ENCODE results near the gene ZNF148.

DNA sequence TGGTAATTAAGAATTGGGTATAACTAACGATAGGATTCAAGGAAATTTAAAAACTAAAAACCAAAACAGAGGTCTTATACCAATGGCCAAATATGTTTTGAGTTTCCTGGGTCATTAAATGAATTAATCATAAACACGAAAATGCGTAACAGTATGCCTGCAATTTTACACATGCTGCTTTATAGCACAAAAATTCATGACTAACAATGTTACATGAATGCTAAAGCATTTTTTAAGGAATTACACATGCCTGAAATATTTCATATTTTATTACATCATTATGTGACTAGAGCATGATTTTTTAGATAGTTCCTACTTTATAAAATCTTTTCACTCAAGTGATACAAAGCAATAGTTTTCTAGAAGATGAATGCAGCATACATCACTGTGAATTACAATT lies 74.7 kb downstream of the ZNF148 start:
- TF ChIP-seq, protein P1, sequence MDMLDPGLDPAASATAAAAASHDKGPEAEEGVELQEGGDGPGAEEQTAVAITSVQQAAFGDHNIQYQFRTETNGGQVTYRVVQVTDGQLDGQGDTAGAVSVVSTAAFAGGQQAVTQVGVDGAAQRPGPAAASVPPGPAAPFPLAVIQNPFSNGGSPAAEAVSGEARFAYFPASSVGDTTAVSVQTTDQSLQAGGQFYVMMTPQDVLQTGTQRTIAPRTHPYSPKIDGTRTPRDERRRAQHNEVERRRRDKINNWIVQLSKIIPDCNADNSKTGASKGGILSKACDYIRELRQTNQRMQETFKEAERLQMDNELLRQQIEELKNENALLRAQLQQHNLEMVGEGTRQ (IDR thresholded peaks at IDR 0.05; ENCODE audit: low read depth, low read length) = no peak
- TF ChIP-seq, protein P2, sequence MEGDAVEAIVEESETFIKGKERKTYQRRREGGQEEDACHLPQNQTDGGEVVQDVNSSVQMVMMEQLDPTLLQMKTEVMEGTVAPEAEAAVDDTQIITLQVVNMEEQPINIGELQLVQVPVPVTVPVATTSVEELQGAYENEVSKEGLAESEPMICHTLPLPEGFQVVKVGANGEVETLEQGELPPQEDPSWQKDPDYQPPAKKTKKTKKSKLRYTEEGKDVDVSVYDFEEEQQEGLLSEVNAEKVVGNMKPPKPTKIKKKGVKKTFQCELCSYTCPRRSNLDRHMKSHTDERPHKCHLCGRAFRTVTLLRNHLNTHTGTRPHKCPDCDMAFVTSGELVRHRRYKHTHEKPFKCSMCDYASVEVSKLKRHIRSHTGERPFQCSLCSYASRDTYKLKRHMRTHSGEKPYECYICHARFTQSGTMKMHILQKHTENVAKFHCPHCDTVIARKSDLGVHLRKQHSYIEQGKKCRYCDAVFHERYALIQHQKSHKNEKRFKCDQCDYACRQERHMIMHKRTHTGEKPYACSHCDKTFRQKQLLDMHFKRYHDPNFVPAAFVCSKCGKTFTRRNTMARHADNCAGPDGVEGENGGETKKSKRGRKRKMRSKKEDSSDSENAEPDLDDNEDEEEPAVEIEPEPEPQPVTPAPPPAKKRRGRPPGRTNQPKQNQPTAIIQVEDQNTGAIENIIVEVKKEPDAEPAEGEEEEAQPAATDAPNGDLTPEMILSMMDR (conservative IDR thresholded peaks at IDR 0.05; ENCODE audit: low read depth, low read length) = no peak
- no peak for TF ChIP-seq POLR2A (IDR thresholded peaks at IDR 0.05; ENCODE audit: low read depth, low read length)

Measured in IMR-90 (cell line).